GM19239 (cell line): Measurements from ENCODE around the gene KRTAP10-9.
"Not testable (repeated sequence)": the region's sequence is repeated elsewhere in the genome, so short reads cannot be mapped to it uniquely, and the experiment has no call there.

ENCODE experiments used
- DNase-seq: peaks from one replicate; pipeline ENCODE4 v3.0.0; 2011; ENCODE audit warnings: low spot score; ENCODE audit not compliant: insufficient read length
- FAIRE-seq: peaks from 2 replicates; lab custom pipeline; 2011; peaks lifted over from hg19 to GRCh38; lab: Jason Lieb, UNC

The KRTAP10-9 gene

GRCh38 chr21:44636209-44637017, 9.5 kb downstream of the KRTAP10-9 start:
- DNase-seq = no peak
- no peak for FAIRE-seq

DNA sequence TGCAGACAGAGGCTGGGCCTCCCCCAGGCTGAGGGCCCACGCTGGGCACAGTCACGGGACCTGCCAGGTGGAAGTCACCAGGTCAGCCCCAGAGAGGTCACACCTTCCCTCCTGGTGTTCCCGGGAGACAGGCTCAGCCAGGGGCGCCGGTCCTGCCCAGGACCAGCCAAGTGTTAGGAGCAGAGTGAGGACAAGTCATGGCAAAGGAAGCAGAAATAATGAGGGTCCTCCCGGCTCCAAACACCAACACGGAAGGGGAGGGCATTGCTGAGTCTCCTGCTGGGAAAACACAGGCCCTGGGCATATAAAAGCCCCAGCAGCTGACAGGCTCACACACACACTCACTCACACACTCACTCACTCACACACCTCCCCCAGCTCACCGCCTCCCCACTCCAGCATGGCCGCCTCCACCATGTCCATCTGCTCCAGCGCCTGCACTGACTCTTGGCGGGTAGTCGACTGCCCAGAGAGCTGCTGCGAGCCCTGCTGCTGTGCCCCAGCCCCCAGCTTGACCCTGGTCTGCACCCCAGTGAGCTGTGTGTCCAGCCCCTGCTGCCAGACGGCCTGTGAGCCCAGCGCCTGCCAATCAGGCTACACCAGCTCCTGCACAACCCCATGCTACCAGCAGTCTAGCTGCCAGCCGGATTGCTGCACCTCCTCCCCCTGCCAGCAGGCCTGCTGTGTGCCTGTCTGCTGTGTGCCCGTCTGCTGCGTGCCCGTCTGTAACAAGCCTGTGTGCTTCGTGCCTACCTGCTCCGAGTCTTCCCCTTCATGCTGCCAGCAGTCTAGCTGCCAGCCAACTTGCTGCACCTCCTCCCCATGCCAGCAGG, 10.3 kb downstream of the KRTAP10-9 start, which contains the start of gene KRTAP10-10:
Gene KRTAP10-10, plus strand, starts transcription at position 339 of the 833 bp plus-strand sequence. Its CDS starts 62 bp downstream, at position 401.
- FAIRE-seq = no peak

DNA sequence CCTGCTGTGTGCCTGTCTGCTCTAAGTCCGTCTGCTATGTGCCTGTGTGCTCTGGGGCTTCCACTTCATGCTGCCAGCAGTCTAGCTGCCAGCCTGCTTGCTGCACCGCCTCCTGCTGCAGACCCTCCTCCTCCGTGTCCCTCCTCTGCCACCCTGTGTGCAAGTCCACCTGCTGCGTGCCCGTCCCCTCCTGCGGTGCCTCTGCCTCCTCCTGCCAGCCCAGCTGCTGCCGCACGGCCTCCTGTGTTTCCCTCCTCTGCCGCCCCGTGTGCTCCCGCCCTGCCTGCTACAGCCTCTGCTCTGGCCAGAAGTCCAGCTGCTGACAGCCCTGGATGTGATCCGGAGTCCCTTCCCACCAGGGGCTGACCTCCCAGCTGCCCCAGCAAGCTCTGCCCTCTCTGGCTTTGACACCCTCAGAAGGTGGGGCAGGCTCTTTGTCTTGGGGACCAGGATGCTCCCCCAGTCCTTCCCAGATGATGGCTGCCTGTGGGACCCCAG, 11.0 kb downstream of the KRTAP10-9 start:
- FAIRE-seq = not testable (repeated sequence)

More for the DNA sequence above, 10.3 kb downstream of the KRTAP10-9 start, which contains the start of gene KRTAP10-10:
- no peak for DNase-seq

DNA sequence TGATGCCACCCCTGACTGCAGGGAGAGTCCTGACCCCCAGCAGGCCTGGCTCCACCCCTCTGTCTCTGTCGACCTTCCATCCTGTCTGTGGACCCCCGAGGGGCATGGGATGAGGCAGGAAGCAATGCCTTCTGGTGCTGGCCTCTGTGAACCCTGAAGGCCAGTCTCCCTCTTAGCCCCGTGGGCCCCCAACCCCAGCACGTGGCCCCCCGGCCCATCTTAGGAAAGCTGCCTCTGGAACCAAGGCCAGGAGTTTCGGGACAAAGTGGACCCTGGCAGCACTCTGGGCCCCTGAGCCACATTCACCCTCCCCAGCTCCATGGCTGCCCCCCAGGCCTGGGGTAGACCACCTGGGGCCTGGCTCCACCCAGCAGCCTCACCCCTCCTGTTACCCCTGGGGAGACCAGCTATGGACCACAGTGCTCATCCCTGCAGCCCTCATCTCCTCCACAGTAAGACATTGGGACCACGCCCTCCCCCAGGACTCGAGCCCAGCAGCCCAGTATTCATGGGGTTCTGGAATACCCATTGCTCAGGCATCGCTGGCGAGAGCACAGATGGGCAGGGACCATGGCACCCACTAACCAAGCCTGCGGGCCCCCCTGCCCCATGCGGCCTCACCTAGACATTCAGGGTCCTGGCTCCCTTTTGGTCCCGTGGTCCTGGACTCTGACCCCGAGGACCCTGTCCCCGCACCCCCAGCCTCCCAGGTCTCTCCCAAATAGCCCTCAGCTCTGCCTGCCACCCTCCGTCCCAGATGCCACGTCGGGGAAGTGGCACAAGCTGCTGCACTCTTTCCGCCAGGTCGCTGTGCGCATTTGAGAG, 11.8 kb downstream of the KRTAP10-9 start:
- not testable (repeated sequence) for FAIRE-seq, DNase-seq

More for the DNA sequence above, 11.0 kb downstream of the KRTAP10-9 start:
- not testable (repeated sequence) for DNase-seq

DNA sequence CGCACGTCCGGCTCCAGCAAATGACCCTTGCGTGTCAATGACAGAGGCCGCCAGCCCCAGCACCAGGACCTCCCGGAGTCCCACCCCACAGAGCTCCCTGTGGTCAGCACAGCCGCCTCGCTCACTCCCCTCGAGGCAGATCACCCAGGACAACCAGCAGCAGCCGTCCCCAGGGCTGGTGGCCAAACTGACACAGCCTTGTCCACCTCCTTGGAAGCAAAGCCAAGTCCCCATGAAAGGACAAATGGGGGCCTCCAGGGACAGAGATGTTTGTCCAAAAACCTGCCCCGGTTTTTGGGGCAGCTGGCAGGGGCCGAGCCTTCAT, 12.4 kb downstream of the KRTAP10-9 start:
- DNase-seq (no peak), FAIRE-seq (no peak)

GRCh38 chr21:44640761-44641160, 13.9 kb downstream of the KRTAP10-9 start:
- FAIRE-seq (no peak), DNase-seq (no peak)

GRCh38 chr21:44643741-44644310, 16.9 kb downstream of the KRTAP10-9 start:
- FAIRE-seq = no peak
- no peak for DNase-seq

DNA sequence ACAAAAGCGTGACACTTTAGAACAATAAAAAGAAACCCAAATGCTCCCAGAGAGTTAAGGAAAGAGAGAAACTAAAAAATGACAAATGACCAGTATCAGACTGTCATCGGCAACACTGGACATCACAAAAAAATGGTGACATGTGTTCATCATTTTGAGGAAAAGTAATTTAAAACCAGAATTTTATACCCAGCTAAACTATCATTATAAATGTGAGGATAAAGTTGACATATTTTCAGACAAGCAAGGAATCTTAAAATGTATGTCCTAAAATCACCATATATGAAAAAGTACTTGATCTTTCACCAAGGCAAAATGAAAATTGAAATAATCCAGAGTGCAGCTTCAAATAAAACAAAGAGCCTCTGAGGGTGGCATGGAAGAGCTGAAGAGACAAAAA, 18.0 kb downstream of the KRTAP10-9 start:
- no peak for FAIRE-seq
- no peak for DNase-seq

DNA sequence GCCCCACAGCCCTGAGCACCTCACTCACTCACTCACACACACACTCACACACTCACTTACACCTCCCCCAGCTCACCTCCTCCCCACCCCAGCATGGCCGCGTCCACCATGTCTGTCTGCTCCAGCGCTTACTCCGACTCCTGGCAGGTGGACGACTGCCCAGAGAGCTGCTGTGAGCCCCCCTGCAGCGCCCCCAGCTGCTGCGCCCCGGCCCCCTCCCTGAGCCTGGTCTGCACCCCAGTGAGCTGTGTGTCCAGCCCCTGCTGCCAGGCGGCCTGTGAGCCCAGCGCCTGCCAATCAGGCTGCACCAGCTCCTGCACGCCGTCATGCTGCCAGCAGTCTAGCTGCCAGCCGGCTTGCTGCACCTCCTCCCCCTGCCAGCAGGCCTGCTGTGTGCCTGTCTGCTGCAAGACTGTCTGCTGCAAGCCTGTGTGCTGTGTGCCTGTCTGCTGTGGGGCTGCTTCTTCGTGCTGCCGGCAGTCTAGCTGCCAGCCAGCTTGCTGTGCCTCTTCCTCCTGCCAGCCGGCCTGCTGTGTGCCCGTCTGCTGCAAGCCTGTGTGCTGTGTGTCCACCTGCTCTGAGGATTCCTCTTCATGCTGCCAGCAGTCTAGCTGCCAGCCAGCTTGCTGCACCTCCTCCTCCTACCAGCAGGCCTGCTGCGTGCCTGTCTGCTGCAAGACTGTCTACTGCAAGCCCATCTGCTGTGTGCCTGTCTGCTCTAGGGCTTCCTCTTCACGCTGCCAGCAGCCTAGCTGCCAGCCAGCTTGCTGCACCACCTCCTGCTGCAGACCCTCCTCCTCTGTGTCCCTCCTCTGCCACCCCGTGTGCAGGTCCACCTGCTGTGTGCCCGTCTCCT, 19.7 kb downstream of the KRTAP10-9 start, which contains the start of gene KRTAP10-11:
Gene KRTAP10-11, plus strand, starts transcription at position 49 of the 856 bp plus-strand sequence. Its CDS starts 45 bp downstream, at position 94.
- not testable (repeated sequence) for FAIRE-seq, DNase-seq

DNA sequence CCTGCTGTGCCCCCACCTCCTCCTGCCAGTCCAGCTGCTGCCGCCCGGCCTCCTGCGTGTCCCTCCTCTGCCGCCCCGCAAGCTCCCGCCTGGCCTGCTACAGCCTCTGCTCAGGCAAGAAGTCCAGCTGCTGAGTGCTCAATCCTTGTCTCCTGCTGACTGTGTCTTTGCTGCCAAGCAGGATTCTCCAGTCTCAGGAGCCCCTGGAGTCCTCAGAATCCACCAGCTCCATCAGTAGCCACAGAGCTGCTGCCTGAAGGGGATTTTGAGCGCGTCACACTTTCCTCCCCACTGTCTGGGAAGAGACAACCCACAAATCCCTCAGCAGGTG, 20.3 kb downstream of the KRTAP10-9 start:
- DNase-seq (no peak), FAIRE-seq (no peak)

GRCh38 chr21:44648557-44649311, 21.8 kb downstream of the KRTAP10-9 start:
- FAIRE-seq = no peak
- DNase-seq = no peak

DNA sequence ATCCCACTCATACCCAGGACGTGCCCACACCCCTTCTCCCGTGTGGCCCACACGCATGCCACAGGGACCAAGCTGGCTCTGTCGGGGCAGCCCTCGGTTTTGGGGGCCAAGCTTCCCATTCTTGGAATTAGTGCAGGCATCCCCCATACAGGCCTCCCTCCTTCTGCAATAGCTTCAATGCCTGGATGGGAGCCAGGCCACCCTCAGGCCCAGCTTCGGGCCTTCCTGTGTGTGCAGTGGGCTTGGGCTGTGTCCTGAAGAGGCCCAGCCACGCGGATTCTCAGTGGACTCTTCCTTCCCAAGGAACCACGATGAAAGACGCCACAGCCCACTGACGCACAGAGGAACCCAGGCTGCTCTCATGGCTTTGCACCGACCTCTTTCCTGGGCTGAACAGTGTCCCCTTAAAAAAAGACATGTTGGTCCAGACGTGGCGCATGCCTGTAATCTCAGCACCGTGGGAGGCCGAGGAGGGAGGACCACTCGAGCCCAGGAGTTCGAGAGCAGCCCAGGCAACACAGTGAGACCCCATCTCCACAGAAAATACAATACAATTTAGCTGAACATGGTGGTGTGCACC, 22.7 kb downstream of the KRTAP10-9 start:
- FAIRE-seq (no peak), DNase-seq (no peak)

DNA sequence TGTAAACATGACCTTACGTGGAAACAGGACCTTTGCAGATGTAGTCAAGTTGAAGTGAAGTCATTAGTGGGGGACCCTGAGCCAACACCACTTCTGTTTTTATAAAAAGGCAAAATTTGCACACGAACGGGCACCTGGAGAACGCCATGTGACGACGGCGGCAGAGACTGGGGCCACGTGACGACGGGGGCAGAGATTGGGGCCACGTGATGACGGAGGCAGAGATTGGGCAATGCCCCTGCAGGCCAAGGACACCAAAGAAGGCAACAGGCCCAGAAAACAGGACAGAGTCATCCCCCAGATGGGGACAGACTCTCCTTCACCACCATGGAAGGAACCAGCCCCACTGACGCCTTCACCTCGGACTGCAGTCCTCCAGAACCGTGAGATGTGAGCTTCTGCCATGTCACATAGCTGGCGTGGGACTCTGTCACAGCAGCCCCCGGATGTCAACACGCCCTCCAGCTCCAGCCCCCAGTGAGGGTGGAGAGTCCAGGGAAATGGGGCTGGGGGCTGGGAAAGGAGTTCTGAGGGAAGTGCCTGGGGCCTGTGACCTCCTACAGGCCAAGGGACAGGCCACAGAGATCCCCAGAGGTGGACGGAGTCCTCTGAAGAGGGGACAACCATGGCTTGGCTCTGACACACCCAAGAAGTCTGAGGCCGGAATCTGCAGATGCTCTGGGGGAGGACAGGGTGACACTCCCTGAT, 23.5 kb downstream of the KRTAP10-9 start:
- DNase-seq (no peak), FAIRE-seq (no peak)

DNA sequence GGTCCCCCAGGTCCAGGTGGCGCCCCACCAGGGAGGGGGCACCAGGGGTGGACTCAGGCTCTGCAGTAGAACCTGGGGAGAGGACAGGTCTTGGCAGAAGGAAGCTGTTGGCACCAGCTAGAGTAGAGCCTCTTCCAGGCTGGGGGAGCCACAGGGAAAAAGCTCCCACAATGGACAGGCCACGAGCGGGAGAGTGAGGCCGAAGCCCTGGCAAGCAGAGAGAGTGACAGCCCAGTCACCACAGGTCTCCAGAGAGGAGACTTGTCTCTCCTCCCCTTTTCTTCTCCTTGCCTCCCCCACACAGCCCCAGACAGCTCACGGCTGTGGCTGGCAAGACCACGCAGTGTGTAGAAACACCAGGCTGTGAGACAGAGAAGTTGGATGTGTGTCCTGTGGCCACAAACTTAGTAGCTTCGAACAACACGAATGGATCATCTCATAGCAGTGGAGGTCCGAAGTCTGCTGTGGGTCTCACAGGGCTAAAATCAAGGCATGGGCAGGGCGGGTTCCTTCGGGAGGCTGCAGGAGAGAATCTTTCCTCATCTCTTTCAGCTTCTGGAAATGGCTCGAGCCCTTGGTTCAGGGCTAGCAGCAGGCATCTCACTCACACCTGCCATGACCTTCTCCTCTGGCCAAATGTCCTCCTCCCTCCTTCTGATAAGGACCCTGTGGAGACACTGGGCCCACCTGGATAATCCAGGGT, 24.2 kb downstream of the KRTAP10-9 start:
- FAIRE-seq (no peak), DNase-seq (no peak)

- DNase-seq (no peak), FAIRE-seq (no peak)
Measured at GRCh38 chr21:44653123-44653522, 26.2 kb downstream of the KRTAP10-9 start.
